Activated CD4-positive, alpha-beta T cell treated with anti-CD3 and anti-CD28 coated beads, Interleukin-2, amount 10 ng/mL, durations not matched to agents 7 days and 5 days (primary cell): ENCODE results near the gene PRKAR1B. TPM values are rescaled to one million over a fixed set of nuclear protein-coding genes. Genes with fewer than 3 reads are reported as not detected.

Source experiments
- CTCF ChIA-PET: fragments of 350-600 bp; sonication (Branson Sonifier 250); formaldehyde crosslinking; loops from one replicate; lab custom pipeline; 2021; ENCODE audit warnings: antibody characterized with exemption; lab: Charles Lee
- POLR2A ChIA-PET: fragments of 350-600 bp; sonication (Branson Sonifier 250); formaldehyde crosslinking; loops from one replicate; lab custom pipeline; 2021; ENCODE audit warnings: antibody characterized with exemption; lab: Charles Lee
- DNase-seq: peaks from one replicate; pipeline ENCODE4 v3.0.0-alpha.2; 2020
- H3K27ac Mint-ChIP-seq: one replicate; pipeline ENCODE4 v1.8.0; 2021; ENCODE audit warnings: mild to moderate bottlenecking, moderate library complexity, mixed read lengths
- H3K27me3 Mint-ChIP-seq: one replicate; pipeline ENCODE4 v1.8.0; 2021; ENCODE audit warnings: mixed read lengths
- H3K36me3 Mint-ChIP-seq: one replicate; pipeline ENCODE4 v1.8.0; 2021; ENCODE audit warnings: low read depth, mixed read lengths
- H3K4me1 Mint-ChIP-seq: one replicate; pipeline ENCODE4 v1.8.0; 2021; ENCODE audit warnings: mixed read lengths
- H3K4me3 Mint-ChIP-seq: one replicate; pipeline ENCODE4 v1.8.0; 2021; ENCODE audit warnings: mild to moderate bottlenecking, moderate library complexity, mixed read lengths
- H3K9me3 Mint-ChIP-seq: one replicate; pipeline ENCODE4 v1.8.0; 2021; ENCODE audit warnings: mixed read lengths
- total RNA-seq, 2 experiments: library from RNA; stranded (reverse); gene quantifications; one replicate each; pipeline ENCODE4 v1.2.3, GENCODE V29; 2021

The PRKAR1B gene
- total RNA-seq, 2 experiments from 2014 or later = 29.8 to 32.5 TPM

GRCh38 chr7:508461-509170 is 218.5 kb downstream of the PRKAR1B start:
- ChIA-PET POLR2A (no interaction called here), CTCF (interaction anchor here (0.8 to 1.2 kb wide), 2 partner anchors 11 to 67 kb away, joined by 3 read pairs; partner anchors contain the start of gene PDGFA)
- no peaks in the 10 kb centered on the region for H3K4me1 Mint-ChIP-seq
- DNase-seq = no peak
- H3K27me3 Mint-ChIP-seq = no peaks in the 10 kb centered on the region
- H3K9me3 Mint-ChIP-seq = no peaks in the 10 kb centered on the region
- no peak overlapping the region for H3K27ac Mint-ChIP-seq
- no peaks in the 10 kb centered on the region for H3K36me3 Mint-ChIP-seq
- H3K4me3 Mint-ChIP-seq = no peak overlapping the region

- no peaks in the 10 kb centered on the region for H3K4me1 Mint-ChIP-seq
- H3K36me3 Mint-ChIP-seq = no peaks in the 10 kb centered on the region
- H3K27ac Mint-ChIP-seq = no peak overlapping the region
- ChIA-PET POLR2A (no interaction called here), CTCF (no interaction called here)
- no peak for DNase-seq
- no peaks in the 10 kb centered on the region for H3K27me3 Mint-ChIP-seq
- no peaks in the 10 kb centered on the region for H3K9me3 Mint-ChIP-seq
- H3K4me3 Mint-ChIP-seq = no peak overlapping the region
These were observed 219.3 kb downstream of the PRKAR1B start for GRCh38 chr7:507623-508300.

- Mint-ChIP-seq H3K4me3 (no peak overlapping the region), H3K27ac (no peak overlapping the region), H3K4me1 (no peaks in the 10 kb centered on the region), H3K36me3 (no peaks in the 10 kb centered on the region), H3K27me3 (no peaks in the 10 kb centered on the region), H3K9me3 (no peaks in the 10 kb centered on the region)
- ChIA-PET CTCF (no interaction called here), POLR2A (no interaction called here)
- DNase-seq = no peak
These were observed 220.0 kb downstream of the PRKAR1B start for GRCh38 chr7:506921-507622.

- CTCF ChIA-PET = no interaction called here
- DNase-seq = no peak
- no peaks in the 10 kb centered on the region for H3K9me3 Mint-ChIP-seq
- H3K27ac Mint-ChIP-seq = no peak overlapping the region
- POLR2A ChIA-PET = no interaction called here
- no peak overlapping the region for H3K4me3 Mint-ChIP-seq
- H3K4me1 Mint-ChIP-seq = no peaks in the 10 kb centered on the region
- H3K36me3 Mint-ChIP-seq = no peaks in the 10 kb centered on the region
- H3K27me3 Mint-ChIP-seq = no peaks in the 10 kb centered on the region
These were observed 220.7 kb downstream of the PRKAR1B start for GRCh38 chr7:506391-506831.

- no peak for DNase-seq
- no peak overlapping the region for H3K27ac Mint-ChIP-seq
- no peaks in the 10 kb centered on the region for H3K36me3 Mint-ChIP-seq
These were observed 221.9 kb downstream of the PRKAR1B start for GRCh38 chr7:505171-505570.

GRCh38 chr7:504221-505111 is 222.6 kb downstream of the PRKAR1B start:
- CTCF ChIA-PET = no interaction called here
- Mint-ChIP-seq H3K27ac (no peak overlapping the region), H3K36me3 (no peaks in the 10 kb centered on the region), H3K4me1 (no peaks in the 10 kb centered on the region), H3K4me3 (no peak overlapping the region), H3K27me3 (no peaks in the 10 kb centered on the region), H3K9me3 (no peaks in the 10 kb centered on the region)
- no peak for DNase-seq
- POLR2A ChIA-PET = no interaction called here

More at GRCh38 chr7:505171-505570, 221.9 kb downstream of the PRKAR1B start:
- Mint-ChIP-seq H3K4me1 (no peaks in the 10 kb centered on the region), H3K27me3 (no peaks in the 10 kb centered on the region), H3K9me3 (no peaks in the 10 kb centered on the region), H3K4me3 (no peak overlapping the region)
- CTCF ChIA-PET = no interaction called here
- POLR2A ChIA-PET = no interaction called here

GRCh38 chr7:503575-504111 is 223.4 kb downstream of the PRKAR1B start:
- ChIA-PET CTCF (no interaction called here), POLR2A (no interaction called here)
- H3K36me3 Mint-ChIP-seq = no peaks in the 10 kb centered on the region
- no peaks in the 10 kb centered on the region for H3K9me3 Mint-ChIP-seq
- H3K27ac Mint-ChIP-seq = no peak overlapping the region
- no peak overlapping the region for H3K4me3 Mint-ChIP-seq
- no peak for DNase-seq
- no peaks in the 10 kb centered on the region for H3K27me3 Mint-ChIP-seq
- no peaks in the 10 kb centered on the region for H3K4me1 Mint-ChIP-seq

- H3K36me3 Mint-ChIP-seq = no peaks in the 10 kb centered on the region
- no peaks in the 10 kb centered on the region for H3K9me3 Mint-ChIP-seq
- no peak overlapping the region for H3K4me3 Mint-ChIP-seq
- H3K4me1 Mint-ChIP-seq = peaks cover 3% of the 10 kb centered on the region
- ChIA-PET CTCF (interaction anchor here (0.6 kb wide), 1 partner anchor 53 kb away, joined by 3 read pairs; no protein-coding TSS in a partner anchor), POLR2A (no interaction called here)
- H3K27ac Mint-ChIP-seq = no peak overlapping the region
- no peaks in the 10 kb centered on the region for H3K27me3 Mint-ChIP-seq
- DNase-seq = no peak
These were observed 224.8 kb downstream of the PRKAR1B start for GRCh38 chr7:502296-502695.

- ChIA-PET POLR2A (no interaction called here), CTCF (no interaction called here)
- H3K4me3 Mint-ChIP-seq = no peak overlapping the region
- H3K4me1 Mint-ChIP-seq = peaks cover 3% of the 10 kb centered on the region
- H3K36me3 Mint-ChIP-seq = no peaks in the 10 kb centered on the region
- no peaks in the 10 kb centered on the region for H3K9me3 Mint-ChIP-seq
- no peaks in the 10 kb centered on the region for H3K27me3 Mint-ChIP-seq
- no peak overlapping the region for H3K27ac Mint-ChIP-seq
- no peak for DNase-seq
These were observed 225.6 kb downstream of the PRKAR1B start for GRCh38 chr7:501526-501925.

GRCh38 chr7:500521-501420 is 226.3 kb downstream of the PRKAR1B start:
- no peak overlapping the region for H3K27ac Mint-ChIP-seq
- no peak for DNase-seq
- H3K4me3 Mint-ChIP-seq = no peak overlapping the region
- peaks cover 3% of the 10 kb centered on the region for H3K4me1 Mint-ChIP-seq
- H3K36me3 Mint-ChIP-seq = no peaks in the 10 kb centered on the region
- ChIA-PET CTCF (no interaction called here), POLR2A (no interaction called here)
- no peaks in the 10 kb centered on the region for H3K27me3 Mint-ChIP-seq
- no peaks in the 10 kb centered on the region for H3K9me3 Mint-ChIP-seq

GRCh38 chr7:499853-500485 is 227.1 kb downstream of the PRKAR1B start:
- ChIA-PET POLR2A (no interaction called here), CTCF (no interaction called here)
- no peaks in the 10 kb centered on the region for H3K27me3 Mint-ChIP-seq
- no peak for DNase-seq
- H3K9me3 Mint-ChIP-seq = no peaks in the 10 kb centered on the region
- H3K36me3 Mint-ChIP-seq = no peaks in the 10 kb centered on the region
- H3K4me3 Mint-ChIP-seq = no peak overlapping the region
- H3K4me1 Mint-ChIP-seq = peaks cover 3% of the 10 kb centered on the region
- H3K27ac Mint-ChIP-seq = no peak overlapping the region
